HL-60/S4 treated with phorbol 12-myristate 13-acetate at 8.2 ng/mL for 4 days and 3 days (cell line): Measurements from ENCODE around the gene EFHD1.
"Not testable (repeated sequence)": the region's sequence is repeated elsewhere in the genome, so short reads cannot be mapped to it uniquely, and the experiment has no call there.

Experiments used
- in situ Hi-C: fragments of 300-500 bp; cut with MboI; formaldehyde crosslinking; loops from 2 replicates; pipeline ENCODE4 v1.15.0; 2022; ENCODE audit warnings: low sequenced_read_pairs

Gene EFHD1

GRCh38 chr2:232646726-232647125 is 13.3 kb downstream of the EFHD1 start:
- in situ Hi-C loops = no loop called here

GRCh38 chr2:232647261-232647660 is 13.9 kb downstream of the EFHD1 start:
- in situ Hi-C loops = no loop called here

DNA sequence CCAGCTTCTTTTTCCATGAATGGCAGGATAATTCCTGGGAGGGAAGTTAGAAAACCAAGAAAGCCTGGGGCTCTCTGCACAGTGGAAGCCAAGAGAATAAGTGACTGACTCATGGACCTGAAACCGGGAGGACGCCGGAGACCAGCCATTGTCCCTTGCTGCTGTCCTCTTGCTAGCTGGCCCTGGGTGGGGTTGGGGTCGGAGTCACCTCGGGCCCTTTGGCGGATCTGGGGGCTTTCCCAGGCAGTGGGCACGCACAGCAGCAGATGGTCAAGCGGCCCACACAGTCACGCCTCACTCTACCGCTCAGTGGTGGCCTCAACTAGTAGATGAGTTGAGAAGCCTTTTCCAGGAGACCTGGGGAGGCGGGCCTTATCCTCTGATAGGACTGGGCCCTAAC is 15.6 kb downstream of the EFHD1 start:
- in situ Hi-C loops = no loop called here

DNA sequence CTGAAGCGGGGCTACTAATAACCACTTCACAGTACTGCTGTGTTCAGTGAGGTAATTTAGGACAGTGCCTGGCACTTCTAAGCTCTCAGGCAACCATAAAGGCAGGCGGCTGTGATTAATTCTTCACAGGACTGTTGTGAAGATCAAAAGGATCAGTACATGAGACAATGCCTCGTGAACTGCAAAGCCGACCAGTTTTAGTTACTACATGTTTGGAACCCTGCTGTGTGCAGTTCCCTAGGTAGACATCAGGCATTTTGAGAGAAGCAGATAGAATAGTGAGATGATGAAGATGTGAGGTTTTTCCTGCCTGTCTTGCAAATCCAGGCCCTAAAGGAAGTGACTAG is 19.1 kb downstream of the EFHD1 start:
- in situ Hi-C loops = no loop called here

GRCh38 chr2:232653441-232653840 is 20.0 kb downstream of the EFHD1 start:
- in situ Hi-C loops = no loop called here

DNA sequence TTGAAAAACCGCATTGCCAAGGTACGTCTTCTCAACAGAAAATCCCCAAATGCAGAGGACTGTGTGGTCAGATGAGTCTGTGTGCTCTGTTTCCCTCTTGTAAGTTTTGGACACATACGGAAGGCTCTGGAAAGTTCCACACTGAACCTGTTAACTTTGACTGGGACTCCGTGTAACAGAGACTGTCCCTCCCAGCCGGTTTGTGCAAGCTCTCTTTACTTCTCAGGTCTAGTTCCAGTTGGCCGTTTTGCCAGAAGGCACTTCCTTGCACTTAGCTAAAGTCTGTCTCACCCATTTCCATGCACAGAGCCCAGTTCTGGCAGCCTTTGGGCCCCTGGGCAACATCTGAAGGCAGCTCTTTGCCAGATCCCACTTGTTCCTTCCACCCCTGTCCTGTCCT is 22.0 kb downstream of the EFHD1 start:
- in situ Hi-C loops = no loop called here

DNA sequence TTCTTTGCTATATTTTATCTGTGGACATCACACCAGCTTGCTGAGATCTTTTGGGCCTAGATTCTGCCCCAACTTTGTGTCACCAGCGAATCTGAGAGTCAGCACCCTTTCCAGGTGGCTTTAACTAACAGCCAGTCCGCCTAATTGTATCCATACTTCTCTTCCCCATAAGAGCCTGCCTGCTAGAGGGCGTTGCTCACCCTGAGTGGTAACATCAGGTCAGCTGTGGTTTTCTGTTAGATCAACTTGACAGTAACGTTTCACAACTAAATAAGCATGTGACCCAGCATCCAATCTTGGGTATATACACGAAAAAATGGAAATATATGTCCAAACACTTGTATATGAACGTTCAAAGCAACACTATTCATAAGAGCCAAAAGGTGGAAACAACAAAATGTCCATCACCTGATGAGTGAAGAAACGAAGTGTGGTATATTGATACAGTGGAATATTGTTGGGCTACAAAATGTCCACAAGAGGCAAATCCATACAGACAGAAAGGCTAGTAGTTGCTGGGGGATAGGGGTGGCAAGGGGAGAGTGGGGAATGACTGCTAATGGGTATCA is 24.9 kb downstream of the EFHD1 start:
- in situ Hi-C loops = no loop called here

DNA sequence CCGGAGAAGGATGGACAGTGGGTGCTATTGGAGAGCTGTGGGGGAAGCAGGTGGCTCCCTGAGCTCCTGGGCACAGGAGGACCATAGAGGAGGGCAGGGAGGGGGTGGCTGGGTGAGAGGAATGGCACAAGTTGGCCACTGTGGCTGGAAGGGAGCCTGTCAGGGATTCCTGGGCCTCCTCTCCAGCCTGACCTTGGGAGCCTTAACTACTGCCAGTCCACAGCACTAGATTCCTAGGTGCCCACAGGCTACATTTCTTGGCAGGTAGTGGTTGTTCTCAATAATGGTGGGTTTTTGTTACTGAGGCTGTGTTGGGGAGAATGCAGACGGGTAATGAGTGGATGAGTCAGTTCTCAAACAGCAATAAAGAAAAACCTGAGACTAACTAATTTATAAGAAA is 26.0 kb downstream of the EFHD1 start:
- in situ Hi-C loops = no loop called here

DNA sequence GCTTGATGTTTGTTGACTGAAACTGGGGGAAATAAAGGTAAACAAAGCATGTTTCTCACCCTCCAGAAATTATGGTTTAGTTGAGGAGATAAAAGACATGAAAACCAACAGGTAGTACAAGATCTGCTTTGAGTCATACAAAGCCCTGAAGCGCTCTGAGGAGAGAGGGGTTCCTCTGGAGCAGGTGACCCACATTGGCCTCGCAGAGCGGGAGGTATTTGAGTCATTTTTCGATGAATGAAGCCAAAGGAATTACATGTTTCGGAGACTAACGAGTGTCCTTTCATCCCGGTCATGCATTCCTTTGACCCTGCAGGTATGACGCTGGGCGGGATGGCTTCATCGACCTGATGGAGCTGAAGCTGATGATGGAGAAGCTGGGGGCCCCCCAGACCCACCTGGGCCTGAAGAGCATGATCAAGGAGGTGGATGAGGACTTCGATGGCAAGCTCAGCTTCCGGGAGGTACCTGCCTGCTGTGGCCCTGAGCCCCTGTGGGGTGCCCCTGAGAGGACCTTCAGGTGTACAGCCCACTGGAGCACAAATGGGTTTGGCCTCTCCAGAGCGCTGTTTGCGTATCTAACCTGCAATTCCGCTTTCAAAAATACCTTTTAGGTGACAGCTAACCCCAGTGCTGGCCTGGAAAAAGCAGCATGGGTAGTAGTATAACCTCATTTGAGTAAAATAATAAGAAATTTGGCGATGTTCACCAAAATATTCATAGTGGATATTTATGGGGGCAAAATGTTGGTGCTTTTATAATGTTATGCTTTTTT is 29.3 kb downstream of the EFHD1 start:
- in situ Hi-C loops = no loop called here

GRCh38 chr2:232666051-232666805 is 32.8 kb downstream of the EFHD1 start:
- in situ Hi-C loops = no loop called here

DNA sequence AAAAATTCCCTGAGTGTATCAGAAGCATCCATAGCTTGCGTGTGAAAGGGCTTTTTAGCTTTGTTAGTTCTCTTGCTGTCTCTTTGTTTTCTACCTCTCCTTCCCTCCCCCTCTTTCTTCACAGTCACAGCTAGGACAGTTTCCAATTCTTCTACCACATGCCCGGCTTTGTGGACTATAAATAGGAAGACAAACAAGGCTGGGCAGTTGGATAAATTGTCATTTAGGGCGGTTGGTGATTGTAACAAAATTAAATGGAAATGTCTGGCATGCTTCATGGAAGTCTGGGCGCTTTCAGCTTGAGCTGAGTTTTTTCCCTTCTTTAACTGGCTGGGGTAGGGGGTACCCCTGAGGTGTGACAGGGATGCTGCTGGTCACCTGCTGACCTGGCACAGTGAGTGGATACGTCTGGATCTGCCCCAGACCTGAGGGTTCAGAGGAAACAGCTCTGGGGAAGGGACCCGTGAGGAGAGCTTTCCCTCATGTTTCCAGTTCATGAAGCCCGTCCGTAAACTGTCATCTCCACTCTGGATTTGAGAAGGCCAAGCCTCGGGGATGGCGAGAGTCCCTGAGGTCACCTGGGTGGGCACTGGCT is 34.7 kb downstream of the EFHD1 start:
- in situ Hi-C loops = no loop called here

GRCh38 chr2:232668805-232669444 is 35.5 kb downstream of the EFHD1 start:
- in situ Hi-C loops = no loop called here

DNA sequence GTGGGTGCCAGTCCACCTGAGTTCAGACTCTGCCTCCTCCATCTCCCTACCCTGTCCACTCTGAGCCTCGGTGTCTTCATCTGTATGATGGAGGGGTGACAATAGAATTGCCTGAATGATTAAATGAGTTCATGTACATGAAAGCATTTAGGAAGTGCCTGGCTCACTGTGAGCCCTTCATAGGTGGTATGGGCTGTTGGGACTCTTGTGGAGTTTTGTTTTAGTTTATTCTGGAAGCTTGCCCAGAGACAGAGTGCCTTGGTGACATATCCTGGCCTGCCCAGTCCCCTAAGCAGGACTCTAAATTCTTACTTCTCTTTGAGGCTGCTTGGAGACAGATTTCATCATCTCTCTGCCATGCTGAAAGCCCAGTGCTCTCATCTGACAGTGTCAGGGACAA is 39.2 kb downstream of the EFHD1 start:
- in situ Hi-C loops = no loop called here

- in situ Hi-C loops = no loop called here
Measured at GRCh38 chr2:232674491-232674890, 41.1 kb downstream of the EFHD1 start.

- in situ Hi-C loops = no loop called here
Measured at GRCh38 chr2:232675381-232675780, 42.0 kb downstream of the EFHD1 start.

DNA sequence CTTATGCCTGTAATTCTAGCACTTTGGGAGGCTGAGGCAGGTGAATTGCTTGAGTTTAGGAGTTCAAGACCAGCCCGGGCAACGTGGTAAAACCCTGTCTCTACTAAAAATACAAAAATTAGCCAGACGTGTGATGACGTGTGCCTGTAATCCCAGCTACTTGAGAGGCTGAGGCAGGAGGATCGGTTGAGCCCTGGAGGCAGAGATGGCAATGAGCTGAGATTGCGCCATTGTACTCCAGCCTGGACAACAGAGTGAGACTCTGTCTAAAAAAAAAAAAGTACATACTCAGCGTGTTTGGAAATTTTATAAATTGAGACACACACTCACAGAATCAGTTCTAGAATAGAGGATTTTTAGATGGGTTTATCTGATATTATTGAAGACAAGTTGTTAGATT is 46.6 kb downstream of the EFHD1 start:
- in situ Hi-C loops = no loop called here

DNA sequence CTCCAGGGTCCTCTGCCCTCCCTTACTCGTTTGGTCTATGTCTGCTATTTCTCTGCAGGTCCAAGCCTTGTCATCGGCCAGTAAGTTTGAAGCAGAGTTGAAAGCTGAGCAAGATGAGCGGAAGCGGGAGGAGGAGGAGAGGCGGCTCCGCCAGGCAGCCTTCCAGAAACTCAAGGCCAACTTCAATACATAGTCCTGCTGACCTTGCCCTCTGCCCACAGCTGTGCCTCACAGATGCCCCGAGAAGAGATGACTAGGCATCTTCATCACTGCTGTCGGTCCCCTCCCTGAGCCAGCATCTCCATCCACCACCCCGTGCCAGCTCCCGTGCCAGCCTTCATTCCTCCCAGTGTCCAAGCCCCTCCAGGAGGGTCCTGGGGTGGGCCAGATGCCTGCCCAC is 48.1 kb downstream of the EFHD1 start:
- in situ Hi-C loops = no loop called here

GRCh38 chr2:232683368-232683767 is 50.0 kb downstream of the EFHD1 start:
- in situ Hi-C loops = no loop called here

DNA sequence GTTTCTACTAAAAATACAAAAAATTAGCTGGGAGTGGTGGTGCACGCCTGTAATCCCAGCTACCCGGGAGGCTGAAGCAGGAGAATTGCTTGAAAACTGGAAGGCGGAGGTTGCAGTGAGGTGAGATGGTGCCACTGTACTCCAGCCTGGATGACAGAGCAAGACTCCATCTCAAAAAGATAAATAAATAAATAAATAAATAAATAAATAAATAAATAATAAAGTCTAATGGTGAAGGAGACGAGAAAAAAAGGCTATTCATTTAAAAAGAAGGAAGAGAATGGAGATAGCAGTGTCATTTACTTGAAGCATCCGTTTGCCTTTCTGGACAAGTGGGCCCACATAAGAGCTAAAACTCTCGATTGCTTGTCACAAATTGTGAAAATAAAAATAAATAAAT is 52.0 kb downstream of the EFHD1 start:
- in situ Hi-C loops = not testable (repeated sequence)

DNA sequence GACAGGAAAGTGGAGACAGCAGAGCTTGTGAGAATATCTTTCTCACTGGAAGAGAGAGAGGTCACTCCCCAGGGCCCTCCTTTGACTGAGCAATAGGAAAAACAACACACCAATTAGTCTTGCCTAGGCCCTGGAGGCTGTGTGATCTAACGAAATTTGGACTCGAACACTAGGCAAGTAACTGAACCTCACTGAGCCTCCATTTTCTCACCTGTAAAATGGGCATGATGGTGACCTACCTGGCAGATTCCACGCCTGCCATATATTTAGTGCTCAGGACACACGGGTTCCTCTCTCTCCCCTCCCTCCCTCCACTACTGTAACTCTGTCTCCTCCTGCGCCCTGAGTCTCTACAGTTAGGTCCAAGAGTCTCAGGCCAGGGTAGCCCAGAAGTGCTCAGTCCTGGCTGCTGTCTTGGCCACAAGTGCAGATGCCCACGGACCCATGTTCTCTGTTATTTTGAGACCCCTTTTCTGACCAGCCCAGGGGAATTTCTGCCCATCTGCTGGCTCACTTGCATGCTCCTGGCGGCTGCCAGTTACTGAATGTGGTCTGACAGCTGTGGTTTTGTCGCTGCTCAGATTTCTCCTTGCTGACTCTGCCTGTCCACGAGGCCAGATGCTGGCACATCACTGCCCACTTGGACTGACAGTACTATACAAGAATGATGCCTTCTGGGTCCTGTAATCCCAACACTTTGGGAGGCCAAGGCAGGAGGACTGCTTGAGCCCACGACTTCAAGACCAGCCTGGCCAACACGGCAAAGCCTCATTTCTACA is 54.2 kb downstream of the EFHD1 start:
- in situ Hi-C loops = no loop called here

DNA sequence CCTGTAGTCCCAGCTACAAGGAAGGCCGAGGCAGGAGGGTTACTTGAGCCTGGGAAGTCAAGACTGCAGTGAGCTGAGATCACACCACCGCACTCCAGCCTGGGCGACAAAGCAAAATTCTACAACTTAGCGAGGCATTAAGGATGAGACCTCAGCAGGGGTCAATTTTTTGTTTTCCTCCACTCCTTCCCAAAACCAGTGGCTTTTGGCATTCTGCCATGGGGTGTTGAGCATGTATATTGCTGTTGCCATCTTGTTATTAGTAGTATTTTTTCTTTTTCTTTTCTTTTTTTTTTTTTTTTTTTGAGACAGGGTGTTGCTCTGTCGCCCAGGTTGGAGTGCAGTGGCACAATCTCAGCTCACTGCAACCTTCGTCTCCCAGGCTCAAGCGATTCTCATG is 54.8 kb downstream of the EFHD1 start:
- in situ Hi-C loops = no loop called here
